Measurements from ENCODE around the gene POLRMT.

DNA sequence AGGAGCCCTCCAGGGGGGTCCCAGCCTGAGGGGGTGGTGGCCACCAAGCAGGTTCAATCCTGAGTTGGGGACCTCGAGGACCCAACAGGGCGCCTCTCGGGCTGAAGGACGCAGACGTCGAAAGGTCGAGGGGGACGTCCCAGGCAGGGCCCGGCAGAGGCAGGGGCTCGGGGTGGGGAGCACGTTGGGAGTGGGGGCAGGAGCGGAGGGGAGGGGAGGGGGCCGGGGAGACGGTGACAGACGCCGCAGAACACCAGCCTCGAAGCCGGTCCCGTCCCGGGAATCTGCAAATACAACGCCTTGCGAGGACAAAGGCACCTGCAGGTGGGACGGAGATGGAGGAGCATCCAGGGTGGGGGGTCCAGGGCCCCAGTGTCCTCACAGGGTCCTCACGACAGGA, 10.4 kb upstream of the POLRMT start:
- TF ChIP-seq, protein P1, sequence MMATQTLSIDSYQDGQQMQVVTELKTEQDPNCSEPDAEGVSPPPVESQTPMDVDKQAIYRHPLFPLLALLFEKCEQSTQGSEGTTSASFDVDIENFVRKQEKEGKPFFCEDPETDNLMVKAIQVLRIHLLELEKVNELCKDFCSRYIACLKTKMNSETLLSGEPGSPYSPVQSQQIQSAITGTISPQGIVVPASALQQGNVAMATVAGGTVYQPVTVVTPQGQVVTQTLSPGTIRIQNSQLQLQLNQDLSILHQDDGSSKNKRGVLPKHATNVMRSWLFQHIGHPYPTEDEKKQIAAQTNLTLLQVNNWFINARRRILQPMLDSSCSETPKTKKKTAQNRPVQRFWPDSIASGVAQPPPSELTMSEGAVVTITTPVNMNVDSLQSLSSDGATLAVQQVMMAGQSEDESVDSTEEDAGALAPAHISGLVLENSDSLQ (IDR thresholded peaks at IDR 0.05) = no peak
- TF ChIP-seq L3MBTL2 (conservative IDR thresholded peaks at IDR 0.05) = no peak
- TF ChIP-seq HDGF (IDR thresholded peaks at IDR 0.05; ENCODE audit: borderline replicate concordance) = no peak
- TF ChIP-seq FOXK2 (IDR thresholded peaks at IDR 0.05) = no peak
- no peak for TF ChIP-seq FOXM1 (IDR thresholded peaks at IDR 0.05; ENCODE audit: borderline replicate concordance)
- no peak for TF ChIP-seq BHLHE40 (IDR thresholded peaks at IDR 0.05; ENCODE audit: borderline replicate concordance)
- TF ChIP-seq SUZ12 (IDR thresholded peaks at IDR 0.05) = no peak
- TF ChIP-seq SP1 (IDR thresholded peaks at IDR 0.05) = no peak
- no peak for TF ChIP-seq ELF4 (IDR thresholded peaks at IDR 0.05)
- TF ChIP-seq ZNF384 (IDR thresholded peaks at IDR 0.05) = no peak
- TF ChIP-seq ARNT (IDR thresholded peaks at IDR 0.05) = no peak
- no peak for TF ChIP-seq NFRKB (IDR thresholded peaks at IDR 0.05)
- TF ChIP-seq CTBP1 (IDR thresholded peaks at IDR 0.05; ENCODE audit: borderline replicate concordance) = no peak
- TF ChIP-seq FOXA1 (IDR thresholded peaks at IDR 0.05) = no peak

Data from HEK293T (cell line).